Keratinocyte (primary cell): ENCODE measurements around the gene TEDC2.

Experiments used
- EZH2 ChIP-seq: IDR thresholded peaks from one replicate; pipeline ENCODE4 v1.6.1; 2012; ENCODE audit warnings: inconsistent platforms, mild to moderate bottlenecking, low read length, moderate library complexity
- TF ChIP-seq, protein P1 (sequence below), 3 experiments: IDR thresholded peaks in 1 of 3; conservative IDR thresholded peaks in 1 of 3; optimal IDR thresholded peaks in 1 of 3; 2 replicates in 2 of 3; 3 replicates in 1 of 3; pipeline versions ENCODE3 to v1.5.1; 2011; ENCODE audit warnings: low read length in 3 of 3, mild to moderate bottlenecking in 3 of 3, moderate library complexity in 2 of 3, control low read depth in 1 of 3, inconsistent platforms in 1 of 3; ENCODE audit not compliant: insufficient read depth in 2 of 3; ENCODE audit errors: extremely low read depth in 1 of 3

DNA sequence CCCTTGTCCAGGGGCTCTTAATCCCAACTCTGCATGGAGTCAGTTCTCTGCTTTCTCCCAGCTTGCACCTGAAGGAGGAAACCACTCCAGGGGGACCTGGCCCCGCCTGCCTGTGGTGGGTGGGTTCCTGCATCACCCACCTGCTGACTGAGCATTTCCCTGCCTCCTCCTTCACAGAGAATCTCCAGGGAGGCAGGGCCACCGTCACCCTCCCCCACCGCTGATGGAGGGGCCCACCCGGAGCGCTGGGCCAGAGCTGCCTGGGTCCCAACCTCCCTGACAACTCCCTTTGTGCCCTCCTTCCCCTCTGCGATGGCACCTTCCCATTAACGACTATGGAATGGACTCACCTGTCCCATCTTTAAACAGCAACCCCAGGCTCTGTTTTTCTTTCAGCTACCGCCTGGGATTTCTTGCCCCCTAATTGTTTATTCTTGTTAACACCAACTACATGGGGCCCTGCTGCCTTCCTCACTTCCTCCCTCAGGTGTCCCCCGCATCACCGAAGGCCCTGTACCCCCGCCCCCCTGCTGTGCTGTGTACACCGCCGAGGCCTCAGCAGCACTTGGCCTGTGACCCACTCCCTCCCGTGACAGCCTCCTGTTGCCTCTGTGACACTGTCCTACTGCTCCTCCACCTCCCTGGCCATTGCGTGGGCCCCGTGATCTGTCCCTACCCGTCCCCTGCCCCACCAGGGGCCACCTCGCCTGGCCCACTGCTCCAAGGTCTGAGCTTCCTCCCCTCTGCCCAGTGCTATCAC lies 842 bp upstream of the TEDC2 start:
- TF ChIP-seq, protein P1, sequence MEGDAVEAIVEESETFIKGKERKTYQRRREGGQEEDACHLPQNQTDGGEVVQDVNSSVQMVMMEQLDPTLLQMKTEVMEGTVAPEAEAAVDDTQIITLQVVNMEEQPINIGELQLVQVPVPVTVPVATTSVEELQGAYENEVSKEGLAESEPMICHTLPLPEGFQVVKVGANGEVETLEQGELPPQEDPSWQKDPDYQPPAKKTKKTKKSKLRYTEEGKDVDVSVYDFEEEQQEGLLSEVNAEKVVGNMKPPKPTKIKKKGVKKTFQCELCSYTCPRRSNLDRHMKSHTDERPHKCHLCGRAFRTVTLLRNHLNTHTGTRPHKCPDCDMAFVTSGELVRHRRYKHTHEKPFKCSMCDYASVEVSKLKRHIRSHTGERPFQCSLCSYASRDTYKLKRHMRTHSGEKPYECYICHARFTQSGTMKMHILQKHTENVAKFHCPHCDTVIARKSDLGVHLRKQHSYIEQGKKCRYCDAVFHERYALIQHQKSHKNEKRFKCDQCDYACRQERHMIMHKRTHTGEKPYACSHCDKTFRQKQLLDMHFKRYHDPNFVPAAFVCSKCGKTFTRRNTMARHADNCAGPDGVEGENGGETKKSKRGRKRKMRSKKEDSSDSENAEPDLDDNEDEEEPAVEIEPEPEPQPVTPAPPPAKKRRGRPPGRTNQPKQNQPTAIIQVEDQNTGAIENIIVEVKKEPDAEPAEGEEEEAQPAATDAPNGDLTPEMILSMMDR (optimal IDR thresholded peaks at IDR 0.05 in 1 of 3, IDR thresholded peaks at IDR 0.05 in 1 of 3, conservative IDR thresholded peaks at IDR 0.05 in 1 of 3; ENCODE audit: extremely low read depth in 1 of 3, insufficient read depth in 2 of 3, low read length in 3 of 3): no peak
- TF ChIP-seq EZH2: no peak
